ENCODE data around the gene PARD3B.

- TF ChIP-seq CTCF (conservative IDR thresholded peaks at IDR 0.05; ENCODE audit: low read depth, low read length), result no peak
- no peak for TF ChIP-seq POLR2A (IDR thresholded peaks at IDR 0.05; ENCODE audit: low read depth, low read length)
- no peak for TF ChIP-seq CHD1 (IDR thresholded peaks at IDR 0.05; ENCODE audit: low read depth, low read length)
- TF ChIP-seq USF2 (IDR thresholded peaks at IDR 0.05; ENCODE audit: low read depth, low read length), result no peak
Observed at GRCh38 chr2:205500951-205501350, 955.7 kb downstream of the PARD3B start.
